Hepatocyte (in vitro differentiated cells): Measurements from ENCODE around the gene SLC34A3.

ENCODE experiments used
- EZH2phosphoT487 ChIP-seq: fragments of 200-600 bp; sonication (generic); IDR thresholded peaks from one replicate; pipeline ENCODE4 v1.6.1; 2018; ENCODE audit warnings: antibody characterized with exemption, mild to moderate bottlenecking, low read depth, moderate library complexity; ENCODE audit not compliant: unreplicated experiment, severe bottlenecking
- TF ChIP-seq, protein P1 (sequence below): fragments of 200-600 bp; sonication (generic); IDR thresholded peaks from 2 replicates; pipeline ENCODE4 v1.5.1; 2016; ENCODE audit warnings: antibody characterized with exemption, mild to moderate bottlenecking; ENCODE audit not compliant: poor library complexity

DNA sequence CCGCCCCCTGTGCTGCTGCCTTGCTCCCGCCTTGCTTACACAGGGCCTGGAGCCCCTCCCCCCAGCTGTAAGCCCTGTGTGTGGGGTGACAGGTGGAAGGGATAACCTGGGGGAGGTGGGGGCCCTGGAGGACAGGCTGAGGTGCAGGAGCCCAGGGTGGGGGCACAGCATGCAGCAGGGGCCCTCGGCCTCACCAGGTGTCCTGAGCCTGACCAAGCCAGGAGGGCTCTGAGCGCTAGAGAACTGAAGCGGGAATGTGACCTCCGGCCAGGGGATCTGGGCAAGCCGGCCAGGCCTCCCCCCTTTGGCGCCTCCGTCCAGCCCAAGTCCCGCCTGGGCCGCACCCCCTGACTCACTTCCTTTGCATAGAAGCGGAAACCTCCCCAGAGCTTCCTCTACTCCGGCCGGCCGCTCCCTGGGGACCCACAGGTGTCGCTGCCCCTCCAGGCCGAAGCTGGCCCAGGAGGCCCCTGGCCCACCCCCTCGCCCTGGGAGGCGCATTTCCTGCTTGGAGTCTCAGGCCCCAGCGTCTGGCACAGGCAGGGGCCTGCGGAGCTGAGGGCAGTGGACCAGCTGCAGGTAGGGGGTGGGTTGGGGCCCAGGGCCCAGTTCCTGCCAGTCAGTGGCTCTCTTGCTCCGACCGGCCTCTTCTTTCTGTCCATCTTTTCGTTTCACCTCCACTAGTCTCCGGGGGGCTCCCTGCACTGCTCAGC lies 46.8 kb downstream of the SLC34A3 start, which contains the start of gene TOR4A:
- TF ChIP-seq, protein P1, sequence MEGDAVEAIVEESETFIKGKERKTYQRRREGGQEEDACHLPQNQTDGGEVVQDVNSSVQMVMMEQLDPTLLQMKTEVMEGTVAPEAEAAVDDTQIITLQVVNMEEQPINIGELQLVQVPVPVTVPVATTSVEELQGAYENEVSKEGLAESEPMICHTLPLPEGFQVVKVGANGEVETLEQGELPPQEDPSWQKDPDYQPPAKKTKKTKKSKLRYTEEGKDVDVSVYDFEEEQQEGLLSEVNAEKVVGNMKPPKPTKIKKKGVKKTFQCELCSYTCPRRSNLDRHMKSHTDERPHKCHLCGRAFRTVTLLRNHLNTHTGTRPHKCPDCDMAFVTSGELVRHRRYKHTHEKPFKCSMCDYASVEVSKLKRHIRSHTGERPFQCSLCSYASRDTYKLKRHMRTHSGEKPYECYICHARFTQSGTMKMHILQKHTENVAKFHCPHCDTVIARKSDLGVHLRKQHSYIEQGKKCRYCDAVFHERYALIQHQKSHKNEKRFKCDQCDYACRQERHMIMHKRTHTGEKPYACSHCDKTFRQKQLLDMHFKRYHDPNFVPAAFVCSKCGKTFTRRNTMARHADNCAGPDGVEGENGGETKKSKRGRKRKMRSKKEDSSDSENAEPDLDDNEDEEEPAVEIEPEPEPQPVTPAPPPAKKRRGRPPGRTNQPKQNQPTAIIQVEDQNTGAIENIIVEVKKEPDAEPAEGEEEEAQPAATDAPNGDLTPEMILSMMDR: peak; percentile 12
- TF ChIP-seq EZH2phosphoT487: no peak
